HepG2 (cell line): ENCODE measurements around the gene EFNA2. TPM values are rescaled to one million over a fixed set of nuclear protein-coding genes. Genes with fewer than 3 reads are reported as not detected.

ENCODE experiments used
- CHD2 ChIP-seq: IDR thresholded peaks from 2 replicates; pipeline ENCODE4 v1.6.1; 2011; ENCODE audit warnings: low read depth, low read length, improper control_type of control experiment
- GABPB1 ChIP-seq: IDR thresholded peaks from 2 replicates; pipeline ENCODE4 v1.6.1; 2016; ENCODE audit warnings: mild to moderate bottlenecking, missing genetic modification reagents, moderate library complexity, missing compliant biosample characterization
- JARID2 ChIP-seq: sonication (generic); formaldehyde crosslinking; IDR thresholded peaks from 2 replicates; pipeline ENCODE4 v1.8.1; 2023; ENCODE audit warnings: missing genetic modification reagents, inconsistent platforms; ENCODE audit not compliant: insufficient replicate concordance
- KDM2A ChIP-seq: sonication (generic); formaldehyde crosslinking; IDR thresholded peaks from 2 replicates; pipeline ENCODE4 v1.4.0; 2020; ENCODE audit warnings: low read depth, missing genetic modification reagents, borderline replicate concordance
- NRL ChIP-seq: sonication (generic); formaldehyde crosslinking; IDR thresholded peaks from 2 replicates; pipeline ENCODE4 v1.5.0; 2020; ENCODE audit warnings: missing genetic modification reagents, mild to moderate bottlenecking, moderate library complexity, borderline replicate concordance
- RAD21 ChIP-seq: fragments of 450-650 bp; formaldehyde crosslinking; IDR thresholded peaks from 2 replicates; pipeline ENCODE4 v1.5.0; 2020; ENCODE audit warnings: mild to moderate bottlenecking
- THAP11 ChIP-seq: IDR thresholded peaks from 2 replicates; pipeline ENCODE4 v1.6.1; 2016; ENCODE audit warnings: missing biosample characterization, missing genetic modification reagents
- ZNF12 ChIP-seq: sonication (generic); formaldehyde crosslinking; IDR thresholded peaks from 2 replicates; pipeline ENCODE4 v1.5.0; 2020; ENCODE audit warnings: missing genetic modification reagents
- ZNF292 ChIP-seq: sonication (generic); formaldehyde crosslinking; IDR thresholded peaks from 2 replicates; pipeline ENCODE4 v1.8.1; 2022; ENCODE audit warnings: mild to moderate bottlenecking, low read depth, missing genetic modification reagents, borderline replicate concordance
- ZNF3 ChIP-seq: IDR thresholded peaks from 2 replicates; pipeline ENCODE4 v1.7.0; 2017; ENCODE audit warnings: inconsistent platforms
- ZNF430 ChIP-seq: sonication (generic); formaldehyde crosslinking; IDR thresholded peaks from 2 replicates; pipeline ENCODE4 v1.9.0; 2021; ENCODE audit warnings: mild to moderate bottlenecking, missing genetic modification reagents
- ZNF468 ChIP-seq: sonication (generic); formaldehyde crosslinking; IDR thresholded peaks from 2 replicates; pipeline ENCODE4 v1.8.0; 2022; ENCODE audit warnings: mild to moderate bottlenecking, moderate library complexity, missing genetic modification reagents
- ZNF510 ChIP-seq: sonication (generic); formaldehyde crosslinking; IDR thresholded peaks from 2 replicates; pipeline ENCODE4 v1.4.0; 2020; ENCODE audit warnings: low read depth, mild to moderate bottlenecking, missing genetic modification reagents
- ZNF557 ChIP-seq: sonication (generic); formaldehyde crosslinking; IDR thresholded peaks from 2 replicates; pipeline ENCODE4 v1.4.0; 2020; ENCODE audit warnings: missing genetic modification reagents
- ZNF83 ChIP-seq: sonication (generic); formaldehyde crosslinking; IDR thresholded peaks from 2 replicates; pipeline ENCODE4 v1.4.0; 2020; ENCODE audit warnings: missing genetic modification reagents, mild to moderate bottlenecking, borderline replicate concordance
- polyA plus RNA-seq, 8 experiments: library from polyadenylated mRNA; depleted of rRNA in 3 of 8; stranded (reverse) in 7 of 8; unstranded in 1 of 8; fragments of >200 nt; fragmentation: Illumina TruSeq in 4 of 8; extraction: Trizol in 4 of 8; gene quantifications; 2 replicates each; pipeline versions ENCODE4 v1.2.1 to v1.2.3, GENCODE V29; 2011 to 2016; ENCODE audit warnings: low read depth in 4 of 8, missing spikeins in 1 of 8, mixed read lengths in 1 of 8; ENCODE audit not compliant: insufficient read depth in 1 of 8
- total RNA-seq, 5 experiments: library from RNA; depleted of rRNA; stranded (reverse); fragments of >200 nt; fragmentation: Illumina TruSeq; extraction: Trizol; gene quantifications; 2 replicates each; pipeline ENCODE4 v1.2.3, GENCODE V29; 2016; ENCODE audit warnings: low read depth in 1 of 5
- TF ChIP-seq, protein P1 (sequence below): sonication (generic); formaldehyde crosslinking; IDR thresholded peaks from 2 replicates; pipeline ENCODE4 v1.8.0; 2022; ENCODE audit warnings: mild to moderate bottlenecking, missing genetic modification reagents, borderline replicate concordance
- TF ChIP-seq, protein P2 (sequence below): IDR thresholded peaks from 2 replicates; pipeline ENCODE4 v1.6.1; 2016; ENCODE audit warnings: missing genetic modification reagents, missing compliant biosample characterization
- TF ChIP-seq, protein P3 (sequence below): sonication (generic); formaldehyde crosslinking; IDR thresholded peaks from 2 replicates; pipeline ENCODE4 v1.4.0; 2020; ENCODE audit warnings: missing genetic modification reagents
- TF ChIP-seq, protein P4 (sequence below): IDR thresholded peaks from 2 replicates; pipeline ENCODE4 v1.6.1; 2016; ENCODE audit warnings: low read depth, missing genetic modification reagents, missing compliant biosample characterization

Gene EFNA2
- total and polyA plus RNA-seq, 2 of the 13 experiments (the other 11 are each of a cell fraction or from before 2014, with no cell fraction given): 6.0 to 9.9 TPM

DNA sequence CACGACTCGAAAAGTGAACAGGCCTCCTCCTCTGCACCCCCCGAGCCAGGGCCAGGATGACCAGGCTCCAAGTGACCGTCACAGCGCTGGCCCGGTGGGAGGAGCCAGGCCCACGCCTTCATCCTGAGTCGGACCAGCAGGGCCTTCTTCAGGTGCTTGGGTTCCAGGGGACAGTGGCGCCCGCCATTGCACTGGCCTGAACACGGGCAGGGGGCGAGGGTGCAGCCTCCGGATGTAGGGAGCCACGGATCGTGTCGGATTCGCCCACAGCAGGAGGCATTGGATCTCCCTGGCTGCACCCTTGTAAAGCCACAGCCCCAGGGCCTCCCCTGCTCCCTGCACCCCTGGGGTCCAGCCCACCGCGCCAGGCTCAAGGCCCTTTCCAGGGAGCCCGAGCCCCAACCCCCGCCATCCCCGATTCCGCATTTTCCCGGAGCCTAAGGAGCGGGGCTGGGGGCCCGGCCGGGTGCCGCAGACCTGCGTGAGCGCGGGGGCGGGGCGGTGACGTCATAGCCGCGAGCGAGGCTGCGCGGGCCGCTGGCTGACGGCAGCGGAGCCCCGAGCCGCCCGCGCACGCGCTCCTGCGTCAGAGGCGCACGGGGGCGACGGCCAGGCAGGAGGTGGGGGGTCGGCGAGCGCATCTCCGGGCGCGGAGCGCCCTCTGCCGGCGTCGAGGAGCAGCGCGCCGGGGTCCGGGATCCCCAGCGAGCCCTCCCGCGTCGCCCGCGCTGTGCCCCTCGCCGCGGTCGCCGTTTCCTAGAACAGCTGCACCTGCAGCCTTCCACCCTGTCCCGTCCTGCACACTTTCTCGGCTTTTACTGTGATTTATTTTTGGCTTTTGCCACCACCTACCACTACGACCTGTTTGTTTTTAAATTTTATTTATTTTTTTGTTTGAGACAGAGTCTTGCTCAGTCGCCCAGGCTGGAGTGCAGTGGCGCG, 45.6 kb upstream of the EFNA2 start (continued):
- TF ChIP-seq NRL (CRISPR knock-in tag): no peak
- TF ChIP-seq ZNF292 (CRISPR knock-in tag): no peak
- TF ChIP-seq, protein P1, sequence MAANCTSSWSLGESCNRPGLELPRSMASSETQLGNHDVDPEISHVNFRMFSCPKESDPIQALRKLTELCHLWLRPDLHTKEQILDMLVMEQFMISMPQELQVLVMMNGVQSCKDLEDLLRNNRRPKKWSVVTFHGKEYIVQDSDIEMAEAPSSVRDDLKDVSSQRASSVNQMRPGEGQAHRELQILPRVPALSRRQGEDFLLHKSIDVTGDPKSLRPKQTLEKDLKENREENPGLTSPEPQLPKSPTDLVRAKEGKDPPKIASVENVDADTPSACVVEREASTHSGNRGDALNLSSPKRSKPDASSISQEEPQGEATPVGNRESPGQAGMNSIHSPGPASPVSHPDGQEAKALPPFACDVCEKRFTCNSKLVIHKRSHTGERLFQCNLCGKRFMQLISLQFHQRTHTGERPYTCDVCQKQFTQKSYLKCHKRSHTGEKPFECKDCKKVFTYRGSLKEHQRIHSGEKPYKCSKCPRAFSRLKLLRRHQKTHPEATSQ (CRISPR knock-in tag): no peak
- TF ChIP-seq, protein P2, sequence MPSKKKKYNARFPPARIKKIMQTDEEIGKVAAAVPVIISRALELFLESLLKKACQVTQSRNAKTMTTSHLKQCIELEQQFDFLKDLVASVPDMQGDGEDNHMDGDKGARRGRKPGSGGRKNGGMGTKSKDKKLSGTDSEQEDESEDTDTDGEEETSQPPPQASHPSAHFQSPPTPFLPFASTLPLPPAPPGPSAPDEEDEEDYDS (CRISPR knock-in tag): no peak
- TF ChIP-seq ZNF510 (CRISPR knock-in tag): no peak
- TF ChIP-seq, protein P3, sequence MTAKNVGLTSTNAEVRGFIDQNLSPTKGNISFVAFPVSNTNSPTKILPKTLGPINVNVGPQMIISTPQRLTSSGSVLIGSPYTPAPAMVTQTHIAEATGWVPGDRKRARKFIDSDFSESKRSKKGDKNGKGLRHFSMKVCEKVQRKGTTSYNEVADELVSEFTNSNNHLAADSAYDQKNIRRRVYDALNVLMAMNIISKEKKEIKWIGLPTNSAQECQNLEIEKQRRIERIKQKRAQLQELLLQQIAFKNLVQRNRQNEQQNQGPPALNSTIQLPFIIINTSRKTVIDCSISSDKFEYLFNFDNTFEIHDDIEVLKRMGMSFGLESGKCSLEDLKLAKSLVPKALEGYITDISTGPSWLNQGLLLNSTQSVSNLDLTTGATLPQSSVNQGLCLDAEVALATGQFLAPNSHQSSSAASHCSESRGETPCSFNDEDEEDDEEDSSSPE (CRISPR knock-in tag): no peak
- peak; percentile 11; the same call in 1 of the 2 replicates for TF ChIP-seq KDM2A (CRISPR knock-in tag)
- no peak for TF ChIP-seq ZNF468 (CRISPR knock-in tag)
- 0 out of 2 replicates have a peak, but pooled peaks have one; percentile 44 for TF ChIP-seq ZNF430 (CRISPR knock-in tag)
- TF ChIP-seq ZNF3 (CRISPR knock-in tag): no peak
- no peak for TF ChIP-seq JARID2 (CRISPR knock-in tag)
- TF ChIP-seq, protein P4, sequence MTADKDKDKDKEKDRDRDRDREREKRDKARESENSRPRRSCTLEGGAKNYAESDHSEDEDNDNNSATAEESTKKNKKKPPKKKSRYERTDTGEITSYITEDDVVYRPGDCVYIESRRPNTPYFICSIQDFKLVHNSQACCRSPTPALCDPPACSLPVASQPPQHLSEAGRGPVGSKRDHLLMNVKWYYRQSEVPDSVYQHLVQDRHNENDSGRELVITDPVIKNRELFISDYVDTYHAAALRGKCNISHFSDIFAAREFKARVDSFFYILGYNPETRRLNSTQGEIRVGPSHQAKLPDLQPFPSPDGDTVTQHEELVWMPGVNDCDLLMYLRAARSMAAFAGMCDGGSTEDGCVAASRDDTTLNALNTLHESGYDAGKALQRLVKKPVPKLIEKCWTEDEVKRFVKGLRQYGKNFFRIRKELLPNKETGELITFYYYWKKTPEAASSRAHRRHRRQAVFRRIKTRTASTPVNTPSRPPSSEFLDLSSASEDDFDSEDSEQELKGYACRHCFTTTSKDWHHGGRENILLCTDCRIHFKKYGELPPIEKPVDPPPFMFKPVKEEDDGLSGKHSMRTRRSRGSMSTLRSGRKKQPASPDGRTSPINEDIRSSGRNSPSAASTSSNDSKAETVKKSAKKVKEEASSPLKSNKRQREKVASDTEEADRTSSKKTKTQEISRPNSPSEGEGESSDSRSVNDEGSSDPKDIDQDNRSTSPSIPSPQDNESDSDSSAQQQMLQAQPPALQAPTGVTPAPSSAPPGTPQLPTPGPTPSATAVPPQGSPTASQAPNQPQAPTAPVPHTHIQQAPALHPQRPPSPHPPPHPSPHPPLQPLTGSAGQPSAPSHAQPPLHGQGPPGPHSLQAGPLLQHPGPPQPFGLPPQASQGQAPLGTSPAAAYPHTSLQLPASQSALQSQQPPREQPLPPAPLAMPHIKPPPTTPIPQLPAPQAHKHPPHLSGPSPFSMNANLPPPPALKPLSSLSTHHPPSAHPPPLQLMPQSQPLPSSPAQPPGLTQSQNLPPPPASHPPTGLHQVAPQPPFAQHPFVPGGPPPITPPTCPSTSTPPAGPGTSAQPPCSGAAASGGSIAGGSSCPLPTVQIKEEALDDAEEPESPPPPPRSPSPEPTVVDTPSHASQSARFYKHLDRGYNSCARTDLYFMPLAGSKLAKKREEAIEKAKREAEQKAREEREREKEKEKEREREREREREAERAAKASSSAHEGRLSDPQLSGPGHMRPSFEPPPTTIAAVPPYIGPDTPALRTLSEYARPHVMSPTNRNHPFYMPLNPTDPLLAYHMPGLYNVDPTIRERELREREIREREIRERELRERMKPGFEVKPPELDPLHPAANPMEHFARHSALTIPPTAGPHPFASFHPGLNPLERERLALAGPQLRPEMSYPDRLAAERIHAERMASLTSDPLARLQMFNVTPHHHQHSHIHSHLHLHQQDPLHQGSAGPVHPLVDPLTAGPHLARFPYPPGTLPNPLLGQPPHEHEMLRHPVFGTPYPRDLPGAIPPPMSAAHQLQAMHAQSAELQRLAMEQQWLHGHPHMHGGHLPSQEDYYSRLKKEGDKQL (CRISPR knock-in tag): no peak
- TF ChIP-seq CHD2: peak; percentile 44; the same call in 1 of the 2 replicates
- no peak for TF ChIP-seq ZNF83 (CRISPR knock-in tag)
- peak; percentile 99 for TF ChIP-seq RAD21 (CRISPR knock-in tag)
- peak; percentile 41; the same call in 1 of the 2 replicates for TF ChIP-seq GABPB1 (CRISPR knock-in tag)
- TF ChIP-seq ZNF557 (CRISPR knock-in tag): no peak
- no peak for TF ChIP-seq ZNF12 (CRISPR knock-in tag)
- peak; percentile 83 for TF ChIP-seq THAP11
